HG02763 (cell line): ENCODE data around the gene LRRC75B.
"Not testable (repeated sequence)": the region's sequence is repeated elsewhere in the genome, so short reads cannot be mapped to it uniquely, and the experiment has no call there.

ENCODE experiments used
- ATAC-seq: cut with Tn5 transposase; IDR thresholded peaks from one replicate; pipeline ENCODE4 v1.9.1; 2021; ENCODE audit warnings: mild to moderate bottlenecking, moderate library complexity; ENCODE audit not compliant: unreplicated experiment

Gene LRRC75B

DNA sequence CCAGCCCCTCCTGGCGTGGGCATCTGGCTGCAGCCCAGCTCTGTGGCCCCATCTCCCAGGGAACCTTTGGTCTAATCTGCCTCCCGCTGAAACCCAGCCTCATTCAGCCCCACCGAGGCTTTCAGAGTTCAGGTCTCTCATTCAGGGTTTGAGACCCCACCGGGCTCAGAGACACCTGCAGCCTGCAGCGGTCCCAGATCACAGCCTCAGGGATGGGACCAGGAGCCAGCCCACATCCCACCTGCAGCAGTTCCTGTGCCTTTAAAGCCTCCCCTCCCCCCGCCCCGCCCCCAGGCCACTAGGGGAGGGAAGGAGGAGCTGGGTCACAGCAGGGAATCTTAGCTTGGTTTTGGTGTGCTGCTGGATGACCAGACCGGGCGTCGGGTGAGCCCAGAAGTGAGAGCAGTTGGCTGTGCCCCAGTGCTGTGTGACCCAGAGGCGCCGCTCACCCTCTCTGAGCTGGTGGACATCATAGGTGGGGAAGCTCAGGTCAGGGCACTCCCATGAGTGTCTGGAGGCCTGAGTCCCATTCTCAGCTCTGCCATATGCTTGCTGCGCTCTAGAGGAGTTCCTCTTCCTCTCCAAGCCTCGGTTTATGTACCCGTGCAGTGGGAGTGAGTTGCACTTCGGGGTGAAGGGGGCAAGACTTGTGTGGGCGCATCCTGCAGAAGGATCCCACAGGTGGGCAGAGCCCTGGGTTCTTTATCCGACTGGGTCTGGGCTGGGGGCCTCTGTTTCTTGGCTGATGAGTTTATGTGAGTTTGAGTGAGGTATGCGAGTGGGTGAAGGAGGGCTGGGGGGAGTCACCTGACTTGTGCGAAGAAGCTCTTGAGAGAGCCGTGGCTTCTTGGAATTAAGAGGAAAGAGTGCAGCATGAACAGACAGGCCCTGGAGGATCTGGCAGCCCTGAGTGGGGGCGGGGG lies 10.2 kb upstream of the LRRC75B start, which contains the start of gene GGT1:
TSS of gene GGT1 (plus strand) at position 347 of the 923 bp plus-strand sequence. CDS start 7,889 bp downstream, outside the sequence.
- not testable (repeated sequence) for ATAC-seq

DNA sequence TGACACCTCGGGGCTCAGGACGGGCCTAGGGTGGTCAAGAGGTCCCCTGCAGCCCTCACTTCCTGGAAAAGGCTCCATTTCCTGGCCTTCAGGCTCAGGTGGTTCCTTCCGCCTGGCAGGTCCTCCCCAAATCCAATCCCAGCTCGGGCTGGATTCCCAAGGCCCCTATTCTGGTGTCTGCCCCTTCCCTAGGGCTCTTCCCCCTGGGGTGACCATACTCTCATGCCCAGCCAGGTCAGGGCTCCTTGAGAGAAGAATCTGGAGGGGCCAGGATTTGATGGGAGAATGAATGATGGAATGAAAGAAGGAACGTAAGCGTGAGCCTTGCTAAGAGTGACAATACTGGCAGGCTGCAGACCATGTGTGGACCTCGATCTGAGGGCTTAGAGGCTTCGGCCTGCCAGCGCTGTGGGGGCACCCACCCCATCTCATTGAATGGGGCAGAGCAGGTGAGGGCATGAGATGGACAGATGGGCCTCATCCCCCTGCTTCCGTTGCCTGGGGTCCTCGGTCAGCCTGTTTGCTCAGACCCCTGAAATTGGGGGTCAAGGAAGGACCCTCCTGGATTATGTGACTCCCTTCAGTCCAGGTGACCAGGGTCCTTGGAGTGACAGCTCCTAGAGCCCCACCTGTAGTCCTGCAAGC lies 9.4 kb upstream of the LRRC75B start:
- not testable (repeated sequence) for ATAC-seq

DNA sequence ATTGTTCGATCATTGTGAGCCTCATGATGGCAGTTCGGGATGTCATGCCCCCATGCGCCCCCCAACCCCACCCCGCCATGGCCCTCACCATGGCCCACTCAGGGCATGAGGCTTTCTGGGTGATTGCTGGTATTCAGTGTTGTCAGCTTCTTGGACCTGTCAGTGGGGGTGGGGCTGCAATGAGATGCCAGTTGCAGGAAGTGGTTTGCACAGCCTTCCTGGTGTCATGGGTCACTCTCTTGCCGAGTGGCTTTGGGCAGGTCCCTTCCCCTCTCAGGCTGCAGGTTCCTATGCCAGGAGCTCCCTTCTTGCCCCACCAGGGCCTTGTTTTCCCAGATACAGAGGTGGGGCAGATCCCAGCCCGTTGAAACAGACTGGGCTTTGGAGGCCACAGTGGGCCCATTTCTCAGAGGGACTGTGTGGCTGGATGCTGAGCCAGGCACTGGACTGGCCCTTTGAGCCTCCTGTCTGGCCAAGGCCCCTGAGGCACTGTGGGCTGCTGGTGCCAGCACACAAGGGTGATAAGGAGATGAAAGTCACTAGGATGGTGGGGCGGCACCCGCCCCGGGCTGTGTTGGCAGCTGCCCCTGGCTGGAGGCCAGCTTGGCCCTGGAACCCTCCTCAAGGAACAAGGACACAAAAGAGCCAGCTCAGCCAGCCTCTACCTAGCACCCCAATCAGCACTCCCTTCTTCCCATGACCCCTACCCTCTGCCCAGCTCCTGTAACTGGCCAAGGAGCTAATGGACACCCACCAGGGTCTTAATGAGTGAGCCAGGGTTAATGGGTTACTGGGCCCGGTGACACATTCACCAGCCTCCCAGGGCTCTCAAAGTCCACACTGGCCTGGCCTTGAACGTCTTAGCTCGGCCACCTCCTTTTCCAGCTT lies 8.6 kb upstream of the LRRC75B start:
- no peak for ATAC-seq

DNA sequence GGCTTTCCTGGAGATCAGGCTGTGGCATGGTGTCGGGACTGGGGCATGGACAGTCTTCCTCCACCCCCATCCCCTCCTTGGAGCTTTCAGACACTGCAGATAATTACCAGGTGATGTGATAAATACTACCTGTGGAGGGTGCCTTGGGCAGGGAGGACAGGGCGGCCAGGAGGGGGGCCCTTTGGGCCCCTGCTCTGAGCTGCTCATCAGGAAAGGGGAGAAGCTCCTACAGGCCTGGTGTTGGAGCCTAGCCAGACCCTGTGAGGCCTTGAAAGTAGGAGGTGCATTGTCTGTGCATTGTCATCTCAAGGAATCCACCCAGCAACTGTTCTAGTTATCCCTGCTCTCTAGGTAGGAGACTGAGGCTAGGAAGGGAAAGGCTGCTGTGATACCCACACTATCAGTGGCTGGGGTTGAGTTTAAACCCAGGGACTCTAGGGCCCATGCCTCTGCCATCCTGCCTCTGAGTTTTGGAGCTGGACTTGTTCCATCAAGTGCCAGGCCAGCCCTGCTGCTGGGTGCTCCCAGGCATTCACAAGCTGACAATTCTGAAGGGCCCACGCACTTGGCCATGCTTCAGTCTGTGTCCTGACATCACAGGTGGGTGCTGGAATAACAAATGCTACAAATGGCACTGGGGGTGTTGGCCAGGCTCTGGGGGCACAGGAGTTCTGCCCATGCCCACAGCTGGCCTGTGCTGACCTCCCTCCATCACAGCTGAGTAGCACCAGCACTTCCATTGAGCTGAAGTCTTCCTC lies 7.3 kb upstream of the LRRC75B start:
- not testable (repeated sequence) for ATAC-seq

DNA sequence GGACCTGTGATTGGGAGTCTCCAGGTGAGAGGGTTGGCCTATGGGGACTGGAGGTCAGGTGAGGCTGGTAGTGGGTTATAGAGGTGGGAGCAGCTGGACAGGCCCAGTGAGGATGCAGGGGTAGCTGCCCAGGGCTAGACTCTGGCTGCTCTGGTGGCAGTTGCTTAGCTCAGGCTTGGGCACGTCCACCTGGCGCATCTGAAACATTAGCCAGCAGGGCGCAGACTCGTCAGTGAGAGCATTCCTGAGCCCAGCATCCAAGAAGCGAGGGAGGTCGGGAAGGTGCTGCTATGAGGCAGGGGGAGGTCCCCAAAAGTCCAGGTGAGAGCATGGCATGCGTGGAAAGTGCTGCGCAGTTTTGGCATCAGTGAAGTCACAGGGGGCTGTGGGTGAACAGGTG lies 6.6 kb upstream of the LRRC75B start:
- ATAC-seq: no peak

DNA sequence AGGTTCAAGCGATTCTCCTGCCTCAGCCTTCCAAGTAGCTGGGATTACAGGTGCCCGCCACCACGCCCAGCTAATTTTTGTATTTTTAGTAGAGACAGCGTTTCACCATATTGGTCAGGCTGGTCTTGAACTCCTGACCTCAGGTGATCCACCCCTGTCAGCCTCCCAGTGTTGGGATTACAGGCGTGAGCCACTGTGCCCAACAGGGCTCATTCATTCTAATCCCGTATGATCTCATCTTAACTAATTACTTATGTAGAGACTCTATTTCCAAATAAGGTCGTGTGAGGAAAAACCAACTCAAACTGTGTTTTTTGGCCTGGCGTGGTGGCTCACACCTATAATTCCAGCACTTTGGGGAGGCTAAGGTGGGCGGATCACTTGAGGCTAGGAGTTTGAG lies 4.2 kb upstream of the LRRC75B start:
- ATAC-seq: not testable (repeated sequence)

DNA sequence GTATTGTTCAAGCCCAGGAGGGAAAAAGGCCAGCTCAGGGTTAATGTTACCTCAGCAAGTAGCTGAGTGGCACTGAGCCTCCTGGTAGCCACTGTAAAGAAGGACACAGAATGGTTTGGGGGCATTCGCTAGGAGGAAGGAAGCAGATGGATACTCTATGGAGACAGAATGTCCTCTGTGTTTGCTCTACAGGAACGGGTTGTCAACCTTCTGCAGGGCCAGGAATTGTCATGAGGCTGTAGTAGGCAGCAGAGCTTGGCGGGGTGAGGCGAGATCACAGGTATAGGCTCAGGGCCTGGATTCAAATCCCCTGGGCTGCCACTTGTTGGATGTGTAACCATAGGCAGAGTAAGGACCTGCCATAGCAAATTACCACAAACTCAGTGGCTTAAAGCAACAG lies 3.0 kb upstream of the LRRC75B start:
- no peak for ATAC-seq

DNA sequence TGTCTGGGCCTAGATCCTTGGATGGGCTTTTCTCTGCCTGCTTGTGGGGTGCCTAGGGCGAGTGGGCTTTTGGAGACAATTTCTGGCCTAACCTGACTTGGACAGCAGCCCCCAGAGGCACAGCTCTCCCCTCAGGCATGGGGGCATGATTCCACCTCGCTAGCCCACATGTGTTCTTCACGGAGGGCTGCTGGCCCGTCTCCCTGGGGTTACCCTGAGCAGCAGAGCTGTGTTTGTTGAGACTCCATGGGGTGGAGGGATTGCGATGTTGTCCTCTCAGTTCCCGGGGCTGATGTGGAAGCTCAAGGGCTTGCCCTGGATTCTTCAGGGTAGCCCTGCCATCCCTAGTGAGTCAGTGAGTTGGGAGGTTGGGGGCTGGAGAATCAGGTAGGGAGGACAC lies 2.4 kb upstream of the LRRC75B start:
- no peak for ATAC-seq

DNA sequence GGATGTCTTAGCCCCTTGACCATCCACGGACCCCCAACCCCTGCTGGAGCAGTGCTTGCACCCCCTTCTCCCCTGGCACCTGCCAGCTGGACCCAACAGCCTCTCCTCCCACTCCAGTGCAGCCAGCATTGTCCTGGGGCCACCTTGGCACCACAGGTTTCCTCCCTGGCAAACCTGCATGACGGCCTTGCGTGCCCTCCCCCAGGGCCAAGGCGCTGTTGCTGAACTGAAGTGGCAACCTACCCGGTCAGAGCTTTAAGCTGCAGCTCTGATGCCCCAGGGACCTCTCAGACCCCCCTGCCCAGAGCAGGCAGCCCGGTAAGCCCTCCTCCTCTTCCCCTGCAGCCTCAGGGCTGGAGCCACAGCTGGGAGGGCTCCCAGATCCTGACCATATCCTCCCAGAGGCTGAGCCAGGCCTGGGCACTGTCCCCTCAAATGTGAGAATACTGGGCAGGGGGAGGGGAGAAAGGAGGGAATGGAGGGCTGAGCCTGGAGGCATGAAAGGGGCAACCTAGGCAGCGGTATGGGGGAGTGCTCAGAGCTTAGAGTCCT lies 1.8 kb upstream of the LRRC75B start:
- ATAC-seq: no peak

DNA sequence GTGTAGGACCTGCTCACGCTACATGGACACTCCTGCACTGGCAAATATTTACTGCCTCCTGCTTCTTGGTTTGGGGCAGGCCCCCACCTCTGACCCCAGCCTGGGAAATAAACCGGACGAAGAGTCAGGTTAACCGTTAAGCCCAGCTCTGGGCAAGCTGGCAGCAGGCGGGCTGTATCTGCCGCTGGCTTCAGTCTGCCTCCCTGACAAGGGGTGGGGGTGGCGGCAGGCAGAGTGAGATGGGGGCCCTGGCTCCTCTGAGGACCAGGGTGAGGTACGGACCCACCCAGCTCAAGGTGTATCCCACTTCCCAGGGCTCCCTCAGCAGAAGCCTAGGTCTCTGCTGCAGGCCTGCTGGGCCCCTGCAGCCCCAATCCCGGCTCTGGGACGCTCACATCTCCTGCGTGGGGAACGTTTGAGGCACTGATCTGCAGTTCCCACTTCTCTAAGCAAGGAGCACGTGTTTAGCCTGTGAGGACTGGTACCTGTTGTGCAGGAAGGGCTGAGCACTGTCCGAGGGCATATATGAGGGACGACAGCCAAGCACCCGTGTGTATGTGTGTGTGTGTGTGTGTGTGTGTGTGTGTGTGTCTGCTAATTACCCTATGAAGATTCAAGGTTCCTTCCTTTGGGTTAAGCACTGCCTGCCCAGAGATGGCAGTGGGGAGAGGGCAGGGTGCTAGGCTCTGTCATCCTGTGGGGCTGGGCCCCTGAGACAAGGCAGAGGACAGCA lies 1.1 kb upstream of the LRRC75B start:
- ATAC-seq: no peak

DNA sequence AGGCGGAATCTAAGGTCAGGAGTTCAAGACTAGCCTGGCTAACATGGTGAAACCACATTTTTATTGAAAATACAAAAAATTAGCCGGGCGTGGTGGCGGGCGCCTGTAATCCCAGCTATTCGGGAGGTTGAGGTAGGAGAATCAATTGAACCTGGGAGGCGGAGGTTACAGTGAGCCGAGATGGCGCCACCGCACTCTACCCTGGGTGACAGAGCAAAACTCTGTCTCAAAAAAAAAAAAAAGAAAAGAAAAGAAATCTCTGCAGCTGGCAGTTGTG lies 624 bp upstream of the LRRC75B start:
- ATAC-seq: not testable (repeated sequence)

DNA sequence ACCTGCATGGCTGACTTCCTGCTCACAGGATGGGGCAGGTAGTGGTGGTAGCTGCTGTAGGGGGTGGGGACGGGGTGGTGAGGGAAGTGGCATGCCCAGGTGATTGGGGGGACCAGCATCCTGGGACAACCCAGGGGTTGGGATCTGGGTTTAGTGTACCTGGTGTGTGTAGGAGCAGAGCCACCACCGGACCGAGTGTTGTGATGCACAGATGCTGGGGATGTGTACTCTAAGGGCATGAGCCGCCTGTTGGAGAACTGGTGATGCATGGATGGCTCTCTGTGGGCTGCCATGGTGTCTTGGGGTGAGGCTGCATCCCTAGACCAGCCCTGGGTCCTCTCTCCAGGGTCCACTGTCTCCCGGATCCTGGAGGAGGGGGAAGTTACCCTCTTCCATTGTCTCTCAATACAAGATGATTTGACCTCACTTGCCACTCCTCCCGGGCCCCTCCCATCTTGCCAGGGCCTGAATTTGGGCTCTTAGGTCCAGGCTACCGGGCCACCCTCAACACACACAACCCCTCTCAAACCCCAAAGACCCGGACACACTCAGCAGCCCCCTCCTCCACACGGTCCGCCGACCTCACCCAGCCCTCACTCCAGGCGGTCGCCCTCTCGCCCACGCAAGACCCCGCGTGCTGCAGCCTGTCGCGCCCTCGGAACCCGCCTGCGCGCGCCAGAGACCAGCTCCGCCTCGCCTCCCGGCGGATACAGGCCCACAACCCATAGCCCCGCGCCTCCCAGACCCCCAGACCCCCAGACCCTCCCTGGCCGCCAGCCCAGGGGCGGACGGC lies 619 bp downstream of the LRRC75B start:
- ATAC-seq: peak; percentile 12

DNA sequence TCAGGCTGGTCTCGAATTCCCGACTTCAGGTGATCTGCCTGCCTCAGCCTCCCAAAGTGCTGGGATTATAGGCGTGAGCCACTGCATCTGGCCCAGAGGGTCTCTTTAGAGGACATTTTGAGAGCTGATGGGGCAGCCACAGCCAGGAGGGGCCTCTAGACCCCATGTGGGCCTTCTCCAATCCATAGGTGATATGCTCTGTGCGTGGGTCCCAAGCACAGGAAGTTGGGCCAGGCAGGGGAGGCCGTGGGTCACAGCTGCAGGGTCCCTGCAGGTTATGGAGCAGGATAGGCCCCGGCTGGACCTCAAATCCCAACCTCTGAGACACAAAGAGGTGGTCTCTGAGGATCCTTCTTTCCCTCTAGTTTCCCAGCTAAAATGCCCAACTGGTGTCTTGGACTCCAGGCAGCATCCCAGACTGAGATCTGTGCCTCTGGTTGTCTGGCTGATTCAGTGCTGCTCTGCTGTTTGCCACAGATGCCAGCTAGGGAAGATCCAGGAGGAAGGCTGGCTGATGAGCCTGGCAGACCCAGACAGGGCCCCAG lies 1.5 kb downstream of the LRRC75B start:
- no peak for ATAC-seq

DNA sequence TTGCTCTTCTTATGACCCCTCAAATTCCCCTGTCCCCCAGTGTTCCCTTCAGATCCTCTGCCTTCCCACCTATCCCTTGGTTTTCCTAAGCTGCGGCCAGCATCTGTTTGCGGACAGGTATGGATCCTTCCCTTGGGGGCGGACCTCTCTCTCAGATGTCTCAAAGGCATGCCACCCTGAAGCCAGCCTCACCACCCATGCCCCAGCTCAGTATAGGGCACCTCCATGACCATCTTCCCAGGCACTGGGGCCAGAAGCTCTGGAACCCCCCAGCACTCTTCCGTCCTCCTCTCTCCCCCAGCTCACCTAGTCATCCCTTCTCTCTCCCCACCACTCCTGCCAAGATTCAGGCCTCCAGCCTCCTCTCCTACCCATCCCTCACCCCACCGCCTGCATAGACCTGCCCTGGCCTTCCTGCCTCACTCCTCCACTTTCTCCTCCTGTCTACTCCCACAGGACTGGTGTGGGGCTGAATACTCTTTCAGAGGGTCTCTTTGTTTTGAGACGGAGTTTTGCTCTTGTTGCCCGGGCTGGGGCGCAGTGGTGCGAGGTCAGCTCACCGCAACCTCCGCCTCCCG lies 2.2 kb downstream of the LRRC75B start:
- no peak for ATAC-seq

DNA sequence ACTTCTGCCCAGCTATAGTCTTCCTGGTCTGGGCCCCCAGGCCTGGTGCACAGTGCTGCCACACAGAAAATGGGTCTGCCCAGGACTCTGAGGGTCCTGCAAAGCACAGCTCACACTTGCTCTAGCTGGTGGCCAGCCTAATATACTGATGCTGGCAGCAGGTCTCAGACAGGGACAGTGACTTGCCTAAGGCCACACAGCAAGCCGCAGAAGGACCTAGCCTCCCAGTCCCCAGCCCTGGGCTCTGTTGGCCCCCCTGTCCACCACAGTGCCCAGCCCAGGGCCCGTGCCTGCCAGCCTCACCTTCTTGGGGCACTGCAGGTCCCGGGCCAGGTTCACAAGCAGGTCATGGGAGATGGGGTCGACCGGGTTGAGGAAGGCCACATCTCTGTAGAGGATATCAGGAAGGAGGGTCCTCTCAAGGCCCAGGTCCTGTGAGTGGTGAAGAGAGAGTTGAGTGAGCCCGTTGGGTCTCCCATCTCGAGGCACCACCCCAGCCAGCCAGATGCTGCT lies 3.3 kb downstream of the LRRC75B start:
- ATAC-seq: no peak

DNA sequence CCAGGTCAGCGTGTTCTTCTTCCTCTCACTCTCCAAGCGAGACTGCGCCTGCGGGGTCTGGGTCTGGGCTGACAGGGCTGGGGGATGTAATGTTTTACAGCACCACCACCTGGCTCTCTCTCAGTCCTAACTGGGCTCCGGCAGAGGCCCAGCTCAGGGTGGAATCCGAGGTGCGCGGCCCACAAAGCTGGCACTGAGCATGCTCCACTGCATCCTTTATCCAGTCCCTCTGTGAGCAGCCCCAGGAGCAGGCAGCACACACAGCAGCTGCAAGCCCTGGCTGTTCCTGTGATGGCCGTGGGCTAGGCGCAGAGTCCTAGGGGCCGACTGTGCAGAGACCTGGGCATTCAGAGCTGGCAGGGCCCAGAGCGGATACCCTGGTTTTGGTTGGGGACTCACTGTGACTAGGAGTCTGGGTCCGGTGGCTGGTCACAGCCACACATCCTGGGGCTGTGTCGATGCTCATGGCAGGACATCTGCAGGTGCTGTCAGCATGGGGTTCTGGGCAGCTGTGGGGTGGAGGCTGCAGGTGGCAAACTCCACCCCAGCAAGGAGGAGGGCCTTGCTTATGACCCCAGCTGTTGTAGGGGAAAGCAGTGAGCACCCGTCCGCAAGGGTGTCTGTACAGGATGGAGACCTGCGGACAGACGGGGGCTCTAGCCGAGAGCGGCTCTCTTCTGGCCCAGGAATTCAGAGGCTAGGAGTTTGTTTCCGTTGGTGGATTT lies 4.0 kb downstream of the LRRC75B start:
- no peak for ATAC-seq

DNA sequence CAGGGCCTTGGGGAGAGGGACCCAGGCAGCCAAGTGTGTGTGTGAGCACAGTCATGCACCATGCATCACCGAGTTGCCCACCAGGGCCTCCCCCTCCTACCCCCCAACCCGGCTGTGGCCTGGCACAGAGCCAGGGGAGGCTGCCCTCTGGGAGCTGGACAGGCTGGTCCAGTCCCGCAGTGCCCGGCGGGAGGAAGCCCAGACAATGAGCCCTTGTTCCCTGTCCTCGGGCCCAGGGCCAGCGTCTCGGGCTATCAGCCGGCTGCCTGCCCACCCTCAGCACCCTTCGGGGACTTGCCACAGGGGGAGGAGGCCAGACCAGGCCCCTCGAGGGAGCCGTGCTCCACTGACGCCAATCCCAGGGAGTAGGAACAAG lies 4.5 kb downstream of the LRRC75B start:
- ATAC-seq: no peak
